Measurements from ENCODE around the gene TADA1.

TADA1 gene

GRCh38 chr1:166875734-166876539, at the start of gene TADA1:
Gene TADA1 (minus strand): TSS chr1:166876264. CDS start chr1:166876233, 31 bp downstream.
- DNase-seq: peak; percentile 97 to 98

GRCh38 chr1:166924823-166925541, 48.9 kb upstream of the TADA1 start:
- no peak for DNase-seq

- DNase-seq: peak in 1 of 2 experiments; percentile 34
Measured at GRCh38 chr1:166920561-166921475, 44.8 kb upstream of the TADA1 start.

GRCh38 chr1:166918956-166919316, 42.9 kb upstream of the TADA1 start:
- no peak for DNase-seq

- DNase-seq: no peak
Measured at GRCh38 chr1:166918088-166918955, 42.3 kb upstream of the TADA1 start.

GRCh38 chr1:166915941-166916340, 39.9 kb upstream of the TADA1 start:
- DNase-seq: no peak

- no peak for DNase-seq
Measured at GRCh38 chr1:166915042-166915441, 39.0 kb upstream of the TADA1 start.

- DNase-seq: no peak
Measured at GRCh38 chr1:166914111-166914510, 38.0 kb upstream of the TADA1 start.

- DNase-seq: no peak
Measured at GRCh38 chr1:166911624-166912023, 35.6 kb upstream of the TADA1 start.

- peak; percentile 65 to 79 for DNase-seq
Measured at GRCh38 chr1:166910396-166910994, 34.4 kb upstream of the TADA1 start.

GRCh38 chr1:166908942-166909341, 32.9 kb upstream of the TADA1 start:
- no peak for DNase-seq

GRCh38 chr1:166907763-166908162, 31.7 kb upstream of the TADA1 start:
- no peak for DNase-seq

GRCh38 chr1:166907051-166907450, 31.0 kb upstream of the TADA1 start:
- DNase-seq: no peak

GRCh38 chr1:166906647-166907046, 30.6 kb upstream of the TADA1 start:
- no peak for DNase-seq

- DNase-seq: no peak
Measured at GRCh38 chr1:166905900-166906299, 29.8 kb upstream of the TADA1 start.

GRCh38 chr1:166905136-166905535, 29.1 kb upstream of the TADA1 start:
- DNase-seq: no peak

- DNase-seq: no peak
Measured at GRCh38 chr1:166903232-166903631, 27.2 kb upstream of the TADA1 start.

GRCh38 chr1:166902279-166902678, 26.2 kb upstream of the TADA1 start:
- no peak for DNase-seq

- no peak for DNase-seq
Measured at GRCh38 chr1:166900987-166901386, 24.9 kb upstream of the TADA1 start.

GRCh38 chr1:166899769-166900168, 23.7 kb upstream of the TADA1 start:
- no peak for DNase-seq

GRCh38 chr1:166895766-166896165, 19.7 kb upstream of the TADA1 start:
- DNase-seq: no peak

GRCh38 chr1:166889776-166890175, 13.7 kb upstream of the TADA1 start:
- no peak for DNase-seq
